IMR-90 (cell line): ENCODE results near the gene DOCK9. TPM values are rescaled to one million over a fixed set of nuclear protein-coding genes. Genes with fewer than 3 reads are reported as not detected.
A peak's percentile ranks its signal among the peaks of the same experiment; 100 is the strongest.

Experiments
- ATAC-seq: fragments of 200-7000 bp; cut with Tn5 transposase; 2 replicates; pipeline ENCODE4 v1.9.1; 2020; ENCODE audit warnings: low read depth, mild to moderate bottlenecking, moderate library complexity
- BruUV-seq: library from RNA; stranded (reverse); fragments of 400-500 nt; replicated peaks from 2 replicates; lab custom pipeline; 2021; lab: Mats Ljungman, UMichigan
- CTCF ChIA-PET: fragments of 300-600 bp; formaldehyde crosslinking; extraction: SDS; loops from one replicate; lab custom pipeline; 2021; ENCODE audit warnings: antibody characterized with exemption; lab: Yijun Ruan, JAX
- POLR2A ChIA-PET: fragments of 300-600 bp; sonication (Branson Sonifier 250); formaldehyde crosslinking; loops from one replicate; lab custom pipeline; 2022; ENCODE audit warnings: antibody characterized with exemption; ENCODE audit not compliant: unreplicated experiment; lab: Charles Lee
- DNase-seq: peaks from one replicate; pipeline ENCODE4 v3.0.0; 2013
- H2AFZ ChIP-seq: replicated peaks from 2 replicates; pipeline ENCODE3; 2013; ENCODE audit warnings: low read length, mild to moderate bottlenecking; ENCODE audit not compliant: poor library complexity
- H2AK5ac ChIP-seq: 2 replicates; pipeline ENCODE4 v1.6.1; 2013; ENCODE audit warnings: low read depth, low read length, inconsistent platforms
- H2AK9ac ChIP-seq: replicated peaks from 2 replicates; pipeline ENCODE3; 2013; ENCODE audit warnings: mild to moderate bottlenecking, low read depth, low read length, moderate library complexity; ENCODE audit not compliant: poor library complexity
- H2BK120ac ChIP-seq: 2 replicates; pipeline ENCODE4 v1.6.1; 2013; ENCODE audit warnings: low read depth, low read length, inconsistent platforms
- H2BK15ac ChIP-seq: 3 replicates; pipeline ENCODE4 v1.6.1; 2013; ENCODE audit warnings: low read depth, low read length, inconsistent platforms
- H2BK20ac ChIP-seq: 2 replicates; pipeline ENCODE4 v1.6.1; 2013; ENCODE audit warnings: low read depth, mild to moderate bottlenecking, inconsistent platforms, low read length, moderate library complexity
- H2BK5ac ChIP-seq: 2 replicates; pipeline ENCODE4 v1.6.1; 2013; ENCODE audit warnings: mild to moderate bottlenecking, low read depth, low read length, inconsistent platforms; ENCODE audit not compliant: poor library complexity, severe bottlenecking
- H3K14ac ChIP-seq: replicated peaks from 2 replicates; pipeline ENCODE4 v1.6.1; 2013; ENCODE audit warnings: low read depth, low read length, inconsistent platforms
- H3K18ac ChIP-seq: 2 replicates; pipeline ENCODE4 v1.6.1; 2013; ENCODE audit warnings: low read depth, low read length, control low read depth
- H3K23ac ChIP-seq: 2 replicates; pipeline ENCODE4 v1.6.1; 2013; ENCODE audit warnings: low read depth, low read length, inconsistent platforms
- H3K27ac ChIP-seq: 2 replicates; pipeline ENCODE4 v1.5.1; 2013; ENCODE audit warnings: mild to moderate bottlenecking, control low read depth, low read length; ENCODE audit not compliant: insufficient read depth
- H3K27me3 ChIP-seq: 2 replicates; pipeline ENCODE4 v1.6.1; 2013; ENCODE audit warnings: low read length; ENCODE audit not compliant: control insufficient read depth, insufficient read depth
- H3K36me3 ChIP-seq: 2 replicates; pipeline ENCODE4 v1.6.1; 2013; ENCODE audit warnings: low read length, mixed read lengths; ENCODE audit not compliant: control insufficient read depth, insufficient read depth
- H3K4ac ChIP-seq: 2 replicates; pipeline ENCODE4 v1.6.1; 2013; ENCODE audit warnings: low read depth, low read length, inconsistent platforms
- H3K4me1 ChIP-seq: 2 replicates; pipeline ENCODE4 v1.6.1; 2013; ENCODE audit warnings: low read length, mixed read lengths; ENCODE audit not compliant: control insufficient read depth, insufficient read depth
- H3K4me2 ChIP-seq: 2 replicates; pipeline ENCODE4 v1.6.1; 2013; ENCODE audit warnings: low read depth, mild to moderate bottlenecking, control low read depth, low read length, moderate library complexity
- H3K4me3 ChIP-seq: 2 replicates; pipeline ENCODE4 v1.5.1; 2013; ENCODE audit warnings: low read depth, mild to moderate bottlenecking, control low read depth, low read length, moderate library complexity; ENCODE audit not compliant: insufficient read depth
- H3K56ac ChIP-seq: 2 replicates; pipeline ENCODE4 v1.6.1; 2013; ENCODE audit warnings: low read length, inconsistent platforms; ENCODE audit not compliant: insufficient read depth; ENCODE audit errors: extremely low read depth
- H3K79me1 ChIP-seq, 2 experiments: 2 replicates each; pipeline ENCODE4 v1.6.1; 2013; ENCODE audit warnings: low read length in 2 of 2, inconsistent platforms in 1 of 2, low read depth in 1 of 2
- H3K9ac ChIP-seq: 2 replicates; pipeline ENCODE4 v1.6.1; 2013; ENCODE audit warnings: low read depth, low read length, control low read depth
- H3K9me1 ChIP-seq: 2 replicates; pipeline ENCODE4 v1.6.1; 2013; ENCODE audit warnings: low read length, inconsistent platforms; ENCODE audit not compliant: insufficient read depth
- H3K9me3 ChIP-seq: 2 replicates; pipeline ENCODE4 v1.6.1; 2013; ENCODE audit warnings: low read length; ENCODE audit not compliant: control insufficient read depth, insufficient read depth
- H4K20me1 ChIP-seq: 2 replicates; pipeline ENCODE4 v1.6.1; 2013; ENCODE audit warnings: low read length, inconsistent platforms; ENCODE audit not compliant: insufficient read depth
- H4K5ac ChIP-seq: 2 replicates; pipeline ENCODE4 v1.6.1; 2013; ENCODE audit warnings: mild to moderate bottlenecking, low read depth, low read length, control low read depth
- H4K8ac ChIP-seq, 2 experiments: 2 replicates each; pipeline ENCODE4 v1.6.1; 2013; ENCODE audit warnings: low read depth in 2 of 2, low read length in 2 of 2, control low read depth in 1 of 2, inconsistent platforms in 1 of 2
- H4K91ac ChIP-seq: 2 replicates; pipeline ENCODE4 v1.6.1; 2013; ENCODE audit warnings: low read depth, low read length, inconsistent platforms; ENCODE audit not compliant: insufficient read depth
- BHLHE40 ChIP-seq: fragments of 150-350 bp; IDR thresholded peaks from 2 replicates; pipeline ENCODE4 v1.6.1; 2016; ENCODE audit warnings: mild to moderate bottlenecking, low read depth, low read length
- CEBPB ChIP-seq: IDR thresholded peaks from 2 replicates; pipeline ENCODE4 v1.6.1; 2012; ENCODE audit warnings: low read depth, low read length, improper control_type of control experiment
- CHD1 ChIP-seq: IDR thresholded peaks from 2 replicates; pipeline ENCODE4 v1.6.1; 2012; ENCODE audit warnings: low read depth, low read length, improper control_type of control experiment
- CTCF ChIP-seq: conservative IDR thresholded peaks from 2 replicates; pipeline ENCODE4 v1.5.1; 2012; ENCODE audit warnings: mild to moderate bottlenecking, low read depth, low read length, improper control_type of control experiment
- ELK1 ChIP-seq: fragments of 150-350 bp; IDR thresholded peaks from 2 replicates; pipeline ENCODE4 v1.6.1; 2016; ENCODE audit warnings: low read depth, mild to moderate bottlenecking, low read length, moderate library complexity, borderline replicate concordance
- FOS ChIP-seq: fragments of 150-350 bp; IDR thresholded peaks from 2 replicates; pipeline ENCODE4 v1.6.1; 2016; ENCODE audit warnings: low read depth, low read length
- MAFK ChIP-seq: IDR thresholded peaks from 2 replicates; pipeline ENCODE4 v1.6.1; 2012; ENCODE audit warnings: low read depth, low read length, improper control_type of control experiment
- MAZ ChIP-seq: IDR thresholded peaks from 2 replicates; pipeline ENCODE4 v1.6.1; 2012; ENCODE audit warnings: low read depth, mild to moderate bottlenecking, low read length, improper control_type of control experiment, moderate library complexity, borderline replicate concordance
- MXI1 ChIP-seq: IDR thresholded peaks from 2 replicates; pipeline ENCODE4 v1.6.1; 2012; ENCODE audit warnings: low read depth, mild to moderate bottlenecking, low read length, moderate library complexity, borderline replicate concordance
- NFE2L2 ChIP-seq: fragments of 150-350 bp; IDR thresholded peaks from 2 replicates; pipeline ENCODE4 v1.6.1; 2016; ENCODE audit warnings: low read depth, mild to moderate bottlenecking, low read length
- POLR2A ChIP-seq: IDR thresholded peaks from 2 replicates; pipeline ENCODE4 v1.6.1; 2012; ENCODE audit warnings: mild to moderate bottlenecking, low read depth, low read length
- RAD21 ChIP-seq: IDR thresholded peaks from 2 replicates; pipeline ENCODE4 v1.6.1; 2012; ENCODE audit warnings: low read length, improper control_type of control experiment
- RCOR1 ChIP-seq: IDR thresholded peaks from 2 replicates; pipeline ENCODE4 v1.6.1; 2012; ENCODE audit warnings: mild to moderate bottlenecking, low read length, improper control_type of control experiment; ENCODE audit not compliant: insufficient replicate concordance
- RFX5 ChIP-seq: IDR thresholded peaks from 2 replicates; pipeline ENCODE4 v1.8.0; 2012; ENCODE audit warnings: low read depth, mild to moderate bottlenecking, low read length, moderate library complexity
- SMC3 ChIP-seq: fragments of 150-350 bp; IDR thresholded peaks from 2 replicates; pipeline ENCODE4 v1.6.1; 2016; ENCODE audit warnings: low read depth, mild to moderate bottlenecking, antibody characterized with exemption, low read length, moderate library complexity
- WGBS, 2 experiments: methylation state at CpG; one replicate each; pipeline versions ENCODE4 v1.1.5 to v1.1.7; 2013; ENCODE audit warnings: missing lambda C conversion rate in 2 of 2; ENCODE audit not compliant: insufficient read length in 1 of 2; ENCODE audit errors: extremely low coverage in 2 of 2; 5-methylcytosine and 5-hydroxymethylcytosine counted together
- dilution Hi-C: fragments of 300-500 bp; cut with HindIII; formaldehyde crosslinking; loops from one replicate; pipeline ENCODE4 v1.14.3; 2018; ENCODE audit warnings: low sequenced_read_pairs; ENCODE audit not compliant: unreplicated experiment
- in situ Hi-C: fragments of 300-500 bp; cut with MboI; formaldehyde crosslinking; loops from 3 replicates; pipeline ENCODE4 v1.14.3; 2019; ENCODE audit warnings: low sequenced_read_pairs, inconsistent platforms, mixed read lengths
- intact Hi-C: fragments of 100-400 bp; cut with micrococcal nuclease; formaldehyde crosslinking; loops from 2 replicates; pipeline ENCODE4 v1.10.0; 2022
- polyA plus RNA-seq, 3 experiments: library from polyadenylated mRNA; depleted of rRNA; stranded (reverse); fragments of >200 nt; gene quantifications; 2 replicates each; pipeline ENCODE4 v1.2.3, GENCODE V29; 2012; ENCODE audit warnings: low replicate concordance in 1 of 3
- total RNA-seq: library from RNA; depleted of rRNA; stranded (reverse); fragments of >200 nt; gene quantifications from 2 replicates; pipeline ENCODE4 v1.2.3, GENCODE V29; 2012
- TF ChIP-seq, protein P1 (sequence below): fragments of 150-350 bp; IDR thresholded peaks from 2 replicates; pipeline ENCODE4 v1.6.1; 2017; ENCODE audit warnings: mild to moderate bottlenecking, antibody characterized with exemption, low read length, low read depth

DOCK9 gene
- total and polyA plus RNA-seq, 2 of the 4 experiments (the other 2 are of a cell fraction) = 4.8 to 7.2 TPM

- DNase-seq (peak; percentile 19), ATAC-seq (no peak)
- Histone ChIP-seq H2AK9ac (no peak overlapping the region), H2BK20ac (no peak overlapping the region), H3K4me2 (no peak overlapping the region), H3K4me3 (no peak overlapping the region), H4K5ac (no peak overlapping the region), H3K14ac (no peak overlapping the region), H3K36me3 (no peaks in the 10 kb centered on the region), H3K79me1 (peaks cover 0 to 13% of the 10 kb centered on the region in 2 experiments; a peak in 2 of 4 replicates), H2BK15ac (no peak overlapping the region), H3K56ac (no peak overlapping the region), H3K9ac (no peak overlapping the region), H2AFZ (no peak overlapping the region), H3K27me3 (peaks cover 9% of the 10 kb centered on the region; the same call in 1 of the 2 replicates), H3K18ac (no peak overlapping the region), H3K27ac (no peak overlapping the region), H3K4ac (no peak overlapping the region), H3K23ac (no peak overlapping the region), H4K20me1 (no peaks in the 10 kb centered on the region), H4K8ac (no peak overlapping the region), H3K9me3 (no peaks in the 10 kb centered on the region), H2BK5ac (no peak overlapping the region), H3K4me1 (no peaks in the 10 kb centered on the region), H2BK120ac (no peak overlapping the region), H2AK5ac (no peak overlapping the region), H3K9me1 (peaks cover 12% of the 10 kb centered on the region; the same call in 1 of the 2 replicates), H4K91ac (no peak overlapping the region)
- in situ Hi-C loops = no loop called here
- POLR2A ChIA-PET = no interaction called here
- no TSS peak for BruUV-seq
- CTCF ChIA-PET = no interaction called here
- TF ChIP-seq POLR2A = no peak
- TF ChIP-seq RFX5 = no peak
- TF ChIP-seq NFE2L2 = no peak
- TF ChIP-seq CEBPB = no peak
- no peak for TF ChIP-seq ELK1
- TF ChIP-seq MXI1 = no peak
- no peak for TF ChIP-seq CTCF
- no peak for TF ChIP-seq MAZ
- TF ChIP-seq BHLHE40 = no peak
- TF ChIP-seq RCOR1 = no peak
- TF ChIP-seq RAD21 = no peak
- no peak for TF ChIP-seq FOS
- no peak for TF ChIP-seq CHD1
- TF ChIP-seq MAFK = no peak
- TF ChIP-seq SMC3 = no peak
- TF ChIP-seq, protein P1, sequence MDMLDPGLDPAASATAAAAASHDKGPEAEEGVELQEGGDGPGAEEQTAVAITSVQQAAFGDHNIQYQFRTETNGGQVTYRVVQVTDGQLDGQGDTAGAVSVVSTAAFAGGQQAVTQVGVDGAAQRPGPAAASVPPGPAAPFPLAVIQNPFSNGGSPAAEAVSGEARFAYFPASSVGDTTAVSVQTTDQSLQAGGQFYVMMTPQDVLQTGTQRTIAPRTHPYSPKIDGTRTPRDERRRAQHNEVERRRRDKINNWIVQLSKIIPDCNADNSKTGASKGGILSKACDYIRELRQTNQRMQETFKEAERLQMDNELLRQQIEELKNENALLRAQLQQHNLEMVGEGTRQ = no peak
- intact Hi-C loops = no loop called here
- WGBS, 2 experiments = no CpG with 5 or more reads among the region's 2 CpGs
- dilution Hi-C loops = no loop called here
Observed at GRCh38 chr13:98999639-98999952, 21.7 kb upstream of the DOCK9 start.
